ENCODE measurements around the gene ZSCAN12.
"Not testable (repeated sequence)": the region's sequence is repeated elsewhere in the genome, so short reads cannot be mapped to it uniquely, and the experiment has no call there.

Gene ZSCAN12

GRCh38 chr6:28399350-28400121 is at the start of gene ZSCAN12:
Gene ZSCAN12 (minus strand): TSS chr6:28399747. CDS start chr6:28398405, 1,342 bp downstream.
- peak; percentile 80 for DNase-seq (ENCODE audit: low spot score)

- DNase-seq (ENCODE audit: low spot score), result no peak
These were observed 49.5 kb upstream of the ZSCAN12 start for GRCh38 chr6:28449056-28449455.

- DNase-seq (ENCODE audit: low spot score), result not testable (repeated sequence)
These were observed 48.0 kb upstream of the ZSCAN12 start for GRCh38 chr6:28447512-28447906.

GRCh38 chr6:28446818-28447511 is 47.4 kb upstream of the ZSCAN12 start:
- DNase-seq (ENCODE audit: low spot score), result no peak

GRCh38 chr6:28444759-28445158 is 45.2 kb upstream of the ZSCAN12 start:
- DNase-seq (ENCODE audit: low spot score), result not testable (repeated sequence)

- peak; percentile 86 for DNase-seq (ENCODE audit: low spot score)
These were observed 43.7 kb upstream of the ZSCAN12 start, which contains the start of gene ZSCAN23 for GRCh38 chr6:28443112-28443773. Gene ZSCAN23 (minus strand): TSS chr6:28443491. CDS start chr6:28436266, 7,225 bp downstream.

- no peak for DNase-seq (ENCODE audit: low spot score)
These were observed 43.0 kb upstream of the ZSCAN12 start for GRCh38 chr6:28442586-28442985.

- no peak for DNase-seq (ENCODE audit: low spot score)
These were observed 36.9 kb upstream of the ZSCAN12 start for GRCh38 chr6:28436404-28436803.

GRCh38 chr6:28433119-28433518 is 33.6 kb upstream of the ZSCAN12 start:
- no peak for DNase-seq (ENCODE audit: low spot score)

- no peak for DNase-seq (ENCODE audit: low spot score)
These were observed 30.2 kb upstream of the ZSCAN12 start for GRCh38 chr6:28429781-28430180.

GRCh38 chr6:28425944-28426541 is 26.5 kb upstream of the ZSCAN12 start:
- no peak for DNase-seq (ENCODE audit: low spot score)

- no peak for DNase-seq (ENCODE audit: low spot score)
These were observed 24.6 kb upstream of the ZSCAN12 start for GRCh38 chr6:28424163-28424562.

GRCh38 chr6:28423546-28423945 is 24.0 kb upstream of the ZSCAN12 start:
- no peak for DNase-seq (ENCODE audit: low spot score)

GRCh38 chr6:28413681-28414080 is 14.1 kb upstream of the ZSCAN12 start:
- no peak for DNase-seq (ENCODE audit: low spot score)

- no peak for DNase-seq (ENCODE audit: low spot score)
These were observed 11.2 kb upstream of the ZSCAN12 start for GRCh38 chr6:28410767-28411166.

GRCh38 chr6:28408076-28408802 is 8.7 kb upstream of the ZSCAN12 start:
- no peak for DNase-seq (ENCODE audit: low spot score)

- DNase-seq (ENCODE audit: low spot score), result no peak
These were observed 7.9 kb upstream of the ZSCAN12 start for GRCh38 chr6:28407401-28407800.

- not testable (repeated sequence) for DNase-seq (ENCODE audit: low spot score)
These were observed 4.4 kb upstream of the ZSCAN12 start for GRCh38 chr6:28403923-28404322.

- no peak for DNase-seq (ENCODE audit: low spot score)
These were observed 2.6 kb upstream of the ZSCAN12 start for GRCh38 chr6:28402197-28402596.

GRCh38 chr6:28401172-28401571 is 1.6 kb upstream of the ZSCAN12 start:
- DNase-seq (ENCODE audit: low spot score), result no peak

GRCh38 chr6:28400122-28400451 is 540 bp upstream of the ZSCAN12 start:
- DNase-seq (ENCODE audit: low spot score), result no peak

GRCh38 chr6:28395918-28396317 is 3.6 kb downstream of the ZSCAN12 start:
- no peak for DNase-seq (ENCODE audit: low spot score)

Measured in AG08395 (cell line).